ENCODE data around the gene JAK2.

GRCh38 chr9:4959031-4959430 is 26.0 kb upstream of the JAK2 start:
- TF ChIP-seq POLR2A (IDR thresholded peaks at IDR 0.05) (no peak), CTCF (IDR thresholded peaks at IDR 0.05) (no peak)

Measured in esophagus squamous epithelium (tissue), 4 donors.